K562 (cell line): Measurements from ENCODE around the gene CCDC85B. TPM values are rescaled to one million over a fixed set of nuclear protein-coding genes. Genes with fewer than 3 reads are reported as not detected.

ENCODE experiments used
- ARHGAP35 ChIP-seq: fragments of 450-650 bp; IDR thresholded peaks from 2 replicates; pipeline ENCODE4 v1.6.1; 2018; ENCODE audit not compliant: partially characterized antibody
- BRD9 ChIP-seq: fragments of 450-650 bp; IDR thresholded peaks from 2 replicates; pipeline ENCODE4 v1.6.1; 2018; ENCODE audit warnings: low read depth; ENCODE audit not compliant: partially characterized antibody
- CTCF ChIP-seq, 3 experiments: IDR thresholded peaks in 2 of 3; conservative IDR thresholded peaks in 1 of 3; 2 replicates each; pipeline ENCODE4 v1.5.1; 2011 to 2012; ENCODE audit warnings: low read length in 3 of 3, mild to moderate bottlenecking in 3 of 3, control low read depth in 2 of 3, improper control_type of control experiment in 1 of 3, inconsistent platforms in 1 of 3, low read depth in 1 of 3, mixed read lengths in 1 of 3, moderate library complexity in 1 of 3; ENCODE audit not compliant: insufficient read depth in 2 of 3
- ELK3 ChIP-seq: fragments of 450-650 bp; formaldehyde crosslinking; IDR thresholded peaks from 2 replicates; pipeline ENCODE4 v1.4.0; 2020; ENCODE audit warnings: mild to moderate bottlenecking
- ERF ChIP-seq: fragments of 450-650 bp; formaldehyde crosslinking; IDR thresholded peaks from 2 replicates; pipeline ENCODE4 v1.4.0; 2020; ENCODE audit warnings: mild to moderate bottlenecking, mixed read lengths
- ESRRB ChIP-seq: fragments of 250-450 bp; sonication (Bioruptor Pico); IDR thresholded peaks from 2 replicates; pipeline ENCODE4 v1.5.0; 2020; ENCODE audit warnings: mild to moderate bottlenecking, moderate library complexity, borderline replicate concordance
- ETS2 ChIP-seq: IDR thresholded peaks from 2 replicates; pipeline ENCODE4 v1.6.1; 2016; ENCODE audit warnings: borderline replicate concordance, missing genetic modification characterization, mild to moderate bottlenecking, moderate library complexity, missing compliant biosample characterization; ENCODE audit not compliant: poor library complexity, severe bottlenecking
- IRF2 ChIP-seq: sonication (generic); formaldehyde crosslinking; IDR thresholded peaks from 2 replicates; pipeline ENCODE4 v1.8.1; 2022; ENCODE audit warnings: mild to moderate bottlenecking, missing genetic modification reagents
- NBN ChIP-seq: fragments of 450-650 bp; IDR thresholded peaks from 2 replicates; pipeline ENCODE4 v1.6.1; 2016; ENCODE audit warnings: low read depth, mild to moderate bottlenecking
- NCOR1 ChIP-seq: fragments of 450-650 bp; IDR thresholded peaks from 2 replicates; pipeline ENCODE4 v1.6.1; 2016; ENCODE audit warnings: mild to moderate bottlenecking, moderate library complexity
- NFE2L1 ChIP-seq: fragments of 450-650 bp; IDR thresholded peaks from 2 replicates; pipeline ENCODE4 v1.6.1; 2016; ENCODE audit warnings: missing genetic modification characterization, low read depth, mild to moderate bottlenecking, missing compliant biosample characterization, moderate library complexity, borderline replicate concordance
- NR2C2 ChIP-seq, 2 experiments: fragments of 200-800 bp in 1 of 2; sonication (Bioruptor generic) in 1 of 2; sonication (generic) in 1 of 2; formaldehyde crosslinking in 1 of 2; IDR thresholded peaks; 2 replicates each; pipeline versions ENCODE4 v1.6.1 to v1.8.0; 2016 to 2022; ENCODE audit warnings: mild to moderate bottlenecking in 1 of 2, missing compliant biosample characterization in 1 of 2, missing genetic modification characterization in 1 of 2, missing genetic modification reagents in 1 of 2
- PATZ1 ChIP-seq: fragments of 250-450 bp; sonication (Bioruptor Pico); IDR thresholded peaks from 2 replicates; pipeline ENCODE4 v1.5.0; 2020; ENCODE audit warnings: mild to moderate bottlenecking, borderline replicate concordance
- PCBP1 ChIP-seq: fragments of 200-400 bp; formaldehyde crosslinking; IDR thresholded peaks from 2 replicates; pipeline ENCODE4 v1.6.1; 2018; ENCODE audit warnings: mild to moderate bottlenecking, low read depth, low read length; ENCODE audit not compliant: poor library complexity, severe bottlenecking
- RBBP5 ChIP-seq: fragments of 200-600 bp; sonication (generic); IDR thresholded peaks from 2 replicates; pipeline ENCODE4 v1.6.1; 2012; ENCODE audit warnings: borderline replicate concordance, mild to moderate bottlenecking, low read length, control low read depth, inconsistent platforms; ENCODE audit not compliant: insufficient read depth, poor library complexity, severe bottlenecking
- RBM15 ChIP-seq: fragments of 200-400 bp; formaldehyde crosslinking; IDR thresholded peaks from 2 replicates; pipeline ENCODE4 v1.6.1; 2018; ENCODE audit warnings: mild to moderate bottlenecking, low read length, moderate library complexity; ENCODE audit not compliant: insufficient read depth
- SETDB1 ChIP-seq: IDR thresholded peaks from one replicate; pipeline ENCODE4 v1.6.1; 2012; ENCODE audit warnings: low read length, control low read depth, inconsistent platforms
- SMAD2 ChIP-seq: fragments of 150-350 bp; IDR thresholded peaks from 2 replicates; pipeline ENCODE4 v1.6.1; 2014; ENCODE audit warnings: low read depth, mild to moderate bottlenecking, low read length
- SMC3 ChIP-seq: conservative IDR thresholded peaks from 2 replicates; pipeline ENCODE4 v1.6.1; 2011; ENCODE audit warnings: low read depth, low read length, improper control_type of control experiment; ENCODE audit not compliant: insufficient read depth
- U2AF2 ChIP-seq: fragments of 200-400 bp; formaldehyde crosslinking; optimal IDR thresholded peaks from 2 replicates; pipeline ENCODE3; 2017; ENCODE audit warnings: low read depth, mild to moderate bottlenecking, low read length
- XRCC4 ChIP-seq: IDR thresholded peaks from one replicate; pipeline ENCODE4 v1.6.1; 2011; ENCODE audit not compliant: insufficient read depth, insufficient read length; ENCODE audit errors: extremely low read depth
- ZNF57 ChIP-seq: fragments of 450-650 bp; formaldehyde crosslinking; IDR thresholded peaks from 2 replicates; pipeline ENCODE4 v1.4.0; 2020; ENCODE audit warnings: mild to moderate bottlenecking, moderate library complexity
- ZNF717 ChIP-seq: fragments of 250-450 bp; sonication (Bioruptor Pico); IDR thresholded peaks from 2 replicates; pipeline ENCODE4 v1.5.0; 2021
- polyA plus RNA-seq, 8 experiments: library from polyadenylated mRNA; depleted of rRNA in 4 of 8; stranded (reverse) in 5 of 8; unstranded in 3 of 8; fragments of >200 nt; fragmentation: Nextera tagmentation in 2 of 8; fragmentation: Illumina TruSeq in 1 of 8; extraction: Ambion mirVana in 2 of 8; extraction: Trizol in 1 of 8; gene quantifications; 2 replicates each; pipeline versions ENCODE4 v1.2.1 to v1.2.3, GENCODE V29; 2011 to 2014; ENCODE audit warnings: inconsistent platforms in 1 of 8, missing spikeins in 1 of 8
- total RNA-seq, 7 experiments: library from RNA; depleted of rRNA in 6 of 7; stranded (reverse); fragments of >200 nt in 6 of 7; fragmentation: Illumina TruSeq in 2 of 7; extraction: Trizol in 2 of 7; gene quantifications; 2 replicates each; pipeline versions ENCODE4 v1.2.1 to v1.2.3, GENCODE V29; 2011 to 2021; ENCODE audit warnings: low replicate concordance in 1 of 7

Gene CCDC85B
- total and polyA plus RNA-seq, 9 of the 15 experiments (the other 6 are each of a cell fraction or from before 2014, with no cell fraction given): 0.14 to 138 (median 6.2) TPM

DNA sequence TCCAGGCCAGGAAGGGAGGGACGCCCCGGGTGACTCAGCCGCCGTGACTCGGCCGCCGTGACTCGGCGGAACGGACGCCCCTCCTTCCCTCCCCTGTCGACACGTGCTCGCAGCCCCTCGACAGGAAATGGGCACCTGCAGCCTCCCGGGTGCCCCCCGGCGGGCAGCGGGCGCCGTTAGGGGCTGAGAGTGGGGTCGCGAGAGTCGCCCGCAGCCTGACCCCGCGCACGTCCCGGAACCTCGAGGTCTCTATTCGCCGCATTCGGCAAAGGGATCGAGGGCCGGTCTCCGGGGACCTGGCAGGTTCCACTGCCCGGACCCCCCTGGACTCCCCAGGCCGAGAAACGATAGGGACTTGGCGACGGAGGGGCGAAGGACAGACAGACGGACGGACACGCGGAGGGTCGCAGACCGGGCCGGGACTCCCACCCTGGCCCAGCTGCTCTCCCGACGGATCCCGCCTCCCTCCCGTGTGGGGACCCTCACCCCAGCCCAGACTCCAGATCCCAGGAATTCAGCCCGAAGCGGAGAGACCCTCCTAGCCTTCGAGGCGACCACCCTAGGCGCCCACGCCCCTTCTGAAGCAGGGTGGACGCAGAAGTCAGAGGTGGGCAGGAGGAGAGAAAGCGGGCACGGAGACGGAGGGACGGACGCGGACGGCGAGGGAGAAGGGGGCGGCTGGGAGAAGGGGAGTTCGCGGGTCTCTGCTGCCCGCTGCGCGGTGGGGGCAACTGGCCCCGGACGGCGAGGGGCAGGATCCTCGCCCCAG lies 9.1 kb downstream of the CCDC85B start (continued):
- TF ChIP-seq NR2C2 (CRISPR knock-in tag; IDR thresholded peaks at IDR 0.05) (no peak), NR2C2 (tag; IDR thresholded peaks at IDR 0.05) (peak; percentile 68; the same call in 1 of the 2 replicates), ERF (no peak), SMC3 (no peak), ETS2 (tag) (no peak), RBBP5 (peak; percentile 72), SETDB1 (no peak), RBM15 (no peak), U2AF2 (no peak), NBN (0 out of 2 replicates have a peak, but pooled peaks have one; percentile 20), BRD9 (peak; percentile 34), NCOR1 (peak; percentile 52), ZNF717 (CRISPR knock-in tag) (no peak), IRF2 (CRISPR knock-in tag) (0 out of 2 replicates have a peak, but pooled peaks have one; percentile 59), ZNF57 (CRISPR knock-in tag) (no peak), PATZ1 (CRISPR knock-in tag) (no peak), ELK3 (CRISPR knock-in tag) (no peak), PCBP1 (peak; percentile 99), ESRRB (no peak), SMAD2 (no peak), ARHGAP35 (peak; percentile 51), XRCC4 (no peak), CTCF (IDR thresholded peaks at IDR 0.05 in 2 of 3, conservative IDR thresholded peaks at IDR 0.05 in 1 of 3; ENCODE audit: insufficient read depth in 2 of 3, low read depth in 1 of 3, low read length in 3 of 3) (peak in 1 of 3 experiments; percentile 11; a peak in 1 of 6 replicates), NFE2L1 (no peak)
